ENCODE measurements around the gene NANOS3. TPM values are rescaled to one million over a fixed set of nuclear protein-coding genes. Genes with fewer than 3 reads are reported as not detected.

The NANOS3 gene
- total and polyA plus RNA-seq, 9 donors = 0.30 to 2.4 (median 1.1) TPM; not detected in 4

GRCh38 chr19:13856497-13856896 is 20.4 kb upstream of the NANOS3 start:
- no peaks in the 10 kb centered on the region for H3K9me3 ChIP-seq
- no peaks in the 10 kb centered on the region for H3K36me3 ChIP-seq
- H3K27me3 ChIP-seq = no peaks in the 10 kb centered on the region
- H3K4me1 ChIP-seq (ENCODE audit: insufficient read depth) = no peaks in the 10 kb centered on the region
- H3K4me3 ChIP-seq = no peak overlapping the region
- intact Hi-C loops (cut with DNase I) = no loop called here
- DNase-seq = no peak
- H3K27ac ChIP-seq = no peak overlapping the region
- TF ChIP-seq EP300 (IDR thresholded peaks at IDR 0.05) (no peak), POLR2A (IDR thresholded peaks at IDR 0.05) (no peak)
- TF ChIP-seq, protein P1, sequence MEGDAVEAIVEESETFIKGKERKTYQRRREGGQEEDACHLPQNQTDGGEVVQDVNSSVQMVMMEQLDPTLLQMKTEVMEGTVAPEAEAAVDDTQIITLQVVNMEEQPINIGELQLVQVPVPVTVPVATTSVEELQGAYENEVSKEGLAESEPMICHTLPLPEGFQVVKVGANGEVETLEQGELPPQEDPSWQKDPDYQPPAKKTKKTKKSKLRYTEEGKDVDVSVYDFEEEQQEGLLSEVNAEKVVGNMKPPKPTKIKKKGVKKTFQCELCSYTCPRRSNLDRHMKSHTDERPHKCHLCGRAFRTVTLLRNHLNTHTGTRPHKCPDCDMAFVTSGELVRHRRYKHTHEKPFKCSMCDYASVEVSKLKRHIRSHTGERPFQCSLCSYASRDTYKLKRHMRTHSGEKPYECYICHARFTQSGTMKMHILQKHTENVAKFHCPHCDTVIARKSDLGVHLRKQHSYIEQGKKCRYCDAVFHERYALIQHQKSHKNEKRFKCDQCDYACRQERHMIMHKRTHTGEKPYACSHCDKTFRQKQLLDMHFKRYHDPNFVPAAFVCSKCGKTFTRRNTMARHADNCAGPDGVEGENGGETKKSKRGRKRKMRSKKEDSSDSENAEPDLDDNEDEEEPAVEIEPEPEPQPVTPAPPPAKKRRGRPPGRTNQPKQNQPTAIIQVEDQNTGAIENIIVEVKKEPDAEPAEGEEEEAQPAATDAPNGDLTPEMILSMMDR (IDR thresholded peaks at IDR 0.05) = no peak
- 37 to 47% (median 37%) methylated on average over 2 of the region's 2 CpGs for WGBS, 3 donors

DNA sequence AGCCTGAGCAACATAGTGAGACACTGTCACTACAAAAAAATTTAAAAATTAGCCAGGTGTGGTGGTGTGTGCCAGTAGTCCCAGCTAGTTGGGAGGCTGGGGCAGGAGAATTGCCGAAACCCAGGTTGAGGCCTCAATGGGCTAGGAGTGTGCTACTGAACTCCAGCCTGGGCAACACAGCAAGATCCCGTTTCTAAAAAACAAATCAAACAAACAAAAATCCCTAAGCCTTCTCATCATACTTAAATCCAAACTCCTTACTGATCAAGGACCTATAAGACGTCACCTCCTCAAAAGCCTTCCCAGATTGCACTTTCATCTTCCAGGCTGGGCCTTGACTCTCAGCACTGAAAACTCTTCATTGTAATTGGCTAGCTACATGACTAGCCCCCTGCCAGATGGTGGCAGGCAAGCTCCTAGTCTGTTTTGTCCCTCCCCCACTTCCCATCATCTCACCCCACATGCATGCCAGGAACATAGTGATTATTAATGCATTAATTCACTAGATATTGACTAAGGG is 17.5 kb upstream of the NANOS3 start:
- no peak overlapping the region for H3K27ac ChIP-seq
- DNase-seq = no peak
- no peaks in the 10 kb centered on the region for H3K4me1 ChIP-seq (ENCODE audit: insufficient read depth)
- no peaks in the 10 kb centered on the region for H3K27me3 ChIP-seq
- no peaks in the 10 kb centered on the region for H3K36me3 ChIP-seq
- intact Hi-C loops (cut with DNase I) = no loop called here
- TF ChIP-seq, protein P1 (IDR thresholded peaks at IDR 0.05) = no peak
- no peak for TF ChIP-seq EP300 (IDR thresholded peaks at IDR 0.05)
- no peak for TF ChIP-seq POLR2A (IDR thresholded peaks at IDR 0.05)
- WGBS, 3 donors = 93 to 94% (median 93%) methylated on average over 3 of the region's 3 CpGs
- H3K9me3 ChIP-seq = no peaks in the 10 kb centered on the region
- no peak overlapping the region for H3K4me3 ChIP-seq

DNA sequence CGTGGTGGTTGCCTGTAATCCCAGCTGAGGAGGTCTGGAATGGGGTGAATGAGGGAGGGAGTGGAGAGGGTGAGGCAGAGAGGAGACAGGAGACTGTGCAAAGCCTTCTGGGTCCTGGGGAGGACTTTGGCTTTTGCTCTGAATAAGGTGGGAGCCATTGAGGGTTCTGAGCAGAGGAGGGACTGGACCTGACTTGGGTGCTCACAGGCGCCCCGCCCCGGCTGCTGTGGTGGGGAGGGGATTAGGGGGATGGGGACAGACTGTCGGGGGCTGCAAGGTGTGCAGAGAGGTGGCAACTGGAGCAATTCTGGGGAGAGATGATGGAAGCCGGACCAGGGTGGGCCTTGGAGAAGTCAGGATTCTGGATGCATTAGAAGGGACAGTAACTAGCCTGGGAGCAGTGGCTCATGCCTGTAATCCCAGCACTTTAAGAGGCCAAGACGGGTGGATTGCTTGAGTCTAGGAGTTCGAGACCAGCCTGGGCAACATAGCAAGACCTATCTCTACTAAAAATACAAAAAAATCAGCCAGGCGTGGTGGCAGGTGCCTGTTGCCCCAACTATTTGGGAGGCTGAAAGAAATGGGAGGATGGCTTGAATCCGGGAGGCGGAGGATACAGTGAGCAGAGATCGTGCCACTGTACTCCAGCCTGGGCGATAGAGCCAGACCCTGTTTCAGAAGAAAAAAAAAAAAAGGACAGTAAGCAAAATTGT is 16.1 kb upstream of the NANOS3 start:
- Histone ChIP-seq H3K4me1 (ENCODE audit: insufficient read depth) (no peaks in the 10 kb centered on the region), H3K9me3 (no peaks in the 10 kb centered on the region), H3K27me3 (no peaks in the 10 kb centered on the region), H3K27ac (peak overlapping the region; percentile 6 to 76), H3K4me3 (no peak overlapping the region), H3K36me3 (no peaks in the 10 kb centered on the region)
- intact Hi-C loops (cut with DNase I) = loop anchor here (5.0 to 10.0 kb wide), 8 partner anchors 56 to 696 kb away; partner anchors contain the start of genes C19orf53 (in 1 of the 4) and ZSWIM4 (in 1 of the 4)
- TF ChIP-seq EP300 (IDR thresholded peaks at IDR 0.05) = no peak
- TF ChIP-seq, protein P1 (IDR thresholded peaks at IDR 0.05) = no peak
- TF ChIP-seq POLR2A (IDR thresholded peaks at IDR 0.05) = no peak
- WGBS, 3 donors = 71 to 75% (median 74%) methylated on average over 13 of the region's 13 CpGs
- DNase-seq = peak in 1 of 5 donors; percentile 46

DNA sequence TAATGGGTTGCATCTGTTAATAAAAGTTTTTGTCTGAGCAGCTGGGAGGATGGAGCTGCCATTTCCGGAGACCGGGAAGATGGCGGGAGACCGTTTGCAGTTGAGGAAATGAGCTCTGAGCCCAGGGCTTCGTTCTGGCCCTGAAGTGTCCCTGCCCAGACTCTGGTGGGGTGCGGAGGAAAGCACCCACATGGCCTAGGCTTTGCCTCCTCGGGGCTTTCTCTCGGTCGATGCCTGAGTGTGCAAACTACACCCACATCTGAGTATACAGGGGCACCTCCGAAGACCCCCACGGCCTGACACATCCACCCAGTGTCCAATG is 15.6 kb upstream of the NANOS3 start:
- no peak for DNase-seq
- no peaks in the 10 kb centered on the region for H3K9me3 ChIP-seq
- H3K4me3 ChIP-seq = peak overlapping the region; percentile 30
- peak overlapping the region; percentile 76 to 77 for H3K27ac ChIP-seq
- no peaks in the 10 kb centered on the region for H3K4me1 ChIP-seq (ENCODE audit: insufficient read depth)
- H3K36me3 ChIP-seq = no peaks in the 10 kb centered on the region
- WGBS, 3 donors = 19 to 25% (median 20%) methylated on average over 11 of the region's 11 CpGs
- H3K27me3 ChIP-seq = no peaks in the 10 kb centered on the region
- TF ChIP-seq, protein P1 (IDR thresholded peaks at IDR 0.05) = no peak
- intact Hi-C loops (cut with DNase I) = loop anchor here (5.0 to 10.0 kb wide), 8 partner anchors 57 to 697 kb away; partner anchors contain the start of genes C19orf53 (in 1 of the 4) and ZSWIM4 (in 1 of the 4)

All from ovary (tissue), 9 donors.